ENCODE measurements around the gene IFI27L1. TPM values are rescaled to one million over a fixed set of nuclear protein-coding genes. Genes with fewer than 3 reads are reported as not detected.

The IFI27L1 gene
- total RNA-seq, 2 donors from 2014 or later = 4.2 to 5.0 TPM

DNA sequence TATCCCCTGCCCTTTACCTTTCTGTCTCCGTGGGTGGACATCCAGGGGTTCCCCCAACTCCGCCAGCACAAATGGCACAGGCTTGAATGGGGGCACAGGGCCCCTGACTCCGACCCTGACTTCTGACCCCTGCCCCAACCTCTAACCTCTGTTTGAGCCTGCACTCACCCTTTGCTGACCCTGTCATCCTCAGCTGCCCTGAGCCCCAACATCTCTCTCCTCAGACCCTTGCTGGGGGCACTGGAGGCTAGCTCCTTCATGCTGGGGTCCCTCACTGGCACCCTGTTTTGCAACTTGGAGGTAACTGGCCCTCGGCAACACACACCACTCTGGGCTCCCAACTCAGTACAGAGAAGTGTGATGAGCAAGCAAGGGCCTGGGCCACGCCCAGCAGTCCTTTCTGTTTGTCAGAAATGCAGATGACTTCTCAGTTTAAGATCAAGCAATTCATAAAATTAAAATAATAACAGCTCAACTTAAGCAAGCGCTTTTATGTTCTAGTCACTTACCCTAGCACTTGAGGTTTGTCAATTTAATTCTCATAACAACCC is 31.5 kb downstream of the IFI27L1 start:
- no peaks in the 10 kb centered on the region for H3K36me3 ChIP-seq
- no peak for ATAC-seq (ENCODE audit: insufficient number of reproducible peaks, low FRiP score, low read depth)
- DNase-seq (ENCODE audit: low spot score) = no peak
- H3K9me3 ChIP-seq = no peaks in the 10 kb centered on the region
- H3K27me3 ChIP-seq (replicated peaks; ENCODE audit: insufficient read depth) = no peaks in the 10 kb centered on the region
- no peak overlapping the region for H3K27ac ChIP-seq
- H3K4me1 ChIP-seq (ENCODE audit: control insufficient read depth in 1 of 2, low read depth in 2 of 2) = peaks cover 0 to 7% of the 10 kb centered on the region in 2 donors
- H3K4me3 ChIP-seq = no peak overlapping the region
- TF ChIP-seq, protein P1, sequence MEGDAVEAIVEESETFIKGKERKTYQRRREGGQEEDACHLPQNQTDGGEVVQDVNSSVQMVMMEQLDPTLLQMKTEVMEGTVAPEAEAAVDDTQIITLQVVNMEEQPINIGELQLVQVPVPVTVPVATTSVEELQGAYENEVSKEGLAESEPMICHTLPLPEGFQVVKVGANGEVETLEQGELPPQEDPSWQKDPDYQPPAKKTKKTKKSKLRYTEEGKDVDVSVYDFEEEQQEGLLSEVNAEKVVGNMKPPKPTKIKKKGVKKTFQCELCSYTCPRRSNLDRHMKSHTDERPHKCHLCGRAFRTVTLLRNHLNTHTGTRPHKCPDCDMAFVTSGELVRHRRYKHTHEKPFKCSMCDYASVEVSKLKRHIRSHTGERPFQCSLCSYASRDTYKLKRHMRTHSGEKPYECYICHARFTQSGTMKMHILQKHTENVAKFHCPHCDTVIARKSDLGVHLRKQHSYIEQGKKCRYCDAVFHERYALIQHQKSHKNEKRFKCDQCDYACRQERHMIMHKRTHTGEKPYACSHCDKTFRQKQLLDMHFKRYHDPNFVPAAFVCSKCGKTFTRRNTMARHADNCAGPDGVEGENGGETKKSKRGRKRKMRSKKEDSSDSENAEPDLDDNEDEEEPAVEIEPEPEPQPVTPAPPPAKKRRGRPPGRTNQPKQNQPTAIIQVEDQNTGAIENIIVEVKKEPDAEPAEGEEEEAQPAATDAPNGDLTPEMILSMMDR (IDR thresholded peaks at IDR 0.05) = no peak

DNA sequence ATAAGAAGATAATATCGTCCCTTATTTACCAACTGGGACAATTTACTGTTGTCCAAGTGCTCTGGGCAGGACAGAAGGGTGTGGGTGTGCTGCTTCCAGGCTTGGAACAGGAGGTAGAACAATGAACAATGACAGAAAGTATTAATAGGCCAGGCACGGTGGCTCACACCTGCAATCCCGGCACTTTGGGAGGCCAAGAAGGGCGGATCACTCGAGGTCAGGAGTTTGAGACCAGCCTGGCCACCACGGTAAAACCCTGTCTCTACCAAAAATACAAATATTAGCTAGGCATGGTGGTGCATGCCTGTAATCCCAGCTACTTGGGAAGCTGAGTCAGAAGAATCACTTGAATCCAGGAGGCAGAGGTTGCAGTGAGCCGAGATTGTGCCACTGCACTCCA is 32.0 kb downstream of the IFI27L1 start:
- peaks cover 0 to 7% of the 10 kb centered on the region in 2 donors for H3K4me1 ChIP-seq (ENCODE audit: control insufficient read depth in 1 of 2, low read depth in 2 of 2)
- ATAC-seq (ENCODE audit: insufficient number of reproducible peaks, low FRiP score, low read depth) (no peak), DNase-seq (ENCODE audit: low spot score) (no peak)
- H3K4me3 ChIP-seq = no peak overlapping the region
- TF ChIP-seq, protein P1 (IDR thresholded peaks at IDR 0.05) = no peak
- no peaks in the 10 kb centered on the region for H3K27me3 ChIP-seq (replicated peaks; ENCODE audit: insufficient read depth)
- no peaks in the 10 kb centered on the region for H3K36me3 ChIP-seq
- no peak overlapping the region for H3K27ac ChIP-seq
- H3K9me3 ChIP-seq = no peaks in the 10 kb centered on the region

DNA sequence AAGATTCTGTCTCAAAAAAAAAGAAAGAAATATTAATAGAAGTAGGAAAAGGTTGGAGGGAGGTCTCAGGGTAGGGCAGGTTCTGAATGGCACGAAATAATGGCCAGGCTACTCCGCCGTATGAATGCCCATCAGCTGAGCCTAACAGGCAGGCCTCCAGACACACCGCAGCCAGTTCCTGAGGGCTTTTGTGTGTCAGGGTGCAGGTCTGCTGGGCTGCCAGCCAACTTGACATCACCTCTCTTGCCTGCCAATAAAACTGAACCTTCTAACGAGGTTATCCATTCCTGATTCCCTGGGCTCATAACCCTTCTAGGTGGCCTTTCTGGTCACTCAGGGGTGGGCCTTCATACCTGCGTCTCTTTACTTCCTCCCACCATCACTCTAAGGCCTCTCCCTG is 32.4 kb downstream of the IFI27L1 start:
- DNase-seq (ENCODE audit: low spot score) (no peak), ATAC-seq (ENCODE audit: insufficient number of reproducible peaks, low FRiP score, low read depth) (no peak)
- H3K27ac ChIP-seq = no peak overlapping the region
- TF ChIP-seq, protein P1 (IDR thresholded peaks at IDR 0.05) = no peak
- peaks cover 0 to 7% of the 10 kb centered on the region in 2 donors for H3K4me1 ChIP-seq (ENCODE audit: control insufficient read depth in 1 of 2, low read depth in 2 of 2)
- H3K9me3 ChIP-seq = no peaks in the 10 kb centered on the region
- no peaks in the 10 kb centered on the region for H3K36me3 ChIP-seq
- no peak overlapping the region for H3K4me3 ChIP-seq
- H3K27me3 ChIP-seq (replicated peaks; ENCODE audit: insufficient read depth) = no peaks in the 10 kb centered on the region

DNA sequence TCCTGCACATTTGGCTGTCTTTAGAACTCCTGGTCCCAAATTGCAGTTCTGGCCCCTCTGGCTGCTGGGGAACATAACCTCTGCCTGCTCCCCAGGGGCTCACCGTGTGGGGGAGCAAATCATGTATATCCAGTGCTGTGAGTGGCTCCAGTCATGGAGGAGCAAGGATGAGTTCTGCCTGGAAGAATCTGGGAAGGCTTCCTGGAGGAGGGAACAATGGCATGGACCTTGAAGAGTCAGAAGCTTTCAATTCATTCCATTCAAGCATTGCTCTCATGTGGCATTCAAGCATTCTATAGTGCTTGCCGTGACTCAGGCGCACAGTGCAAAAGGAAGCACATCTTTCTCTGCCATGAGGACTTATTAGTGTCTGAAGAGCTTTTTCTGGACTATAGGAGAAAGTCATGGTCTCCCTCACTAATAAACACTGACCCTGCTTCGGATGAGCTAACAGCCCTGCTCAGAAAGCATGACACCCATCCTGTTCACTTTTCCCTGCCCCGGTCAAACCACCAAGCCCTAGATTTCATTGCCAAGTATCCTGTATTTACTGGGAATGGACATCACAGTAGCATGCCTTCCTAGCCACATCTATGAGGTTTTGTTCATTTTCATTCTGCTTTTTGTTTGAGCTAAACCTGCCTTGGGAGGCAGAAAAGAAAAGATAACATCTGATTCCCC is 32.9 kb downstream of the IFI27L1 start:
- H3K27me3 ChIP-seq (replicated peaks; ENCODE audit: insufficient read depth) = no peaks in the 10 kb centered on the region
- no peaks in the 10 kb centered on the region for H3K36me3 ChIP-seq
- H3K27ac ChIP-seq = no peak overlapping the region
- ATAC-seq (ENCODE audit: insufficient number of reproducible peaks, low FRiP score, low read depth) (no peak), DNase-seq (ENCODE audit: low spot score) (no peak)
- H3K4me3 ChIP-seq = no peak overlapping the region
- H3K9me3 ChIP-seq = no peaks in the 10 kb centered on the region
- TF ChIP-seq, protein P1 (IDR thresholded peaks at IDR 0.05) = no peak
- H3K4me1 ChIP-seq (ENCODE audit: control insufficient read depth in 1 of 2, low read depth in 2 of 2) = peaks cover 0 to 7% of the 10 kb centered on the region in 2 donors

DNA sequence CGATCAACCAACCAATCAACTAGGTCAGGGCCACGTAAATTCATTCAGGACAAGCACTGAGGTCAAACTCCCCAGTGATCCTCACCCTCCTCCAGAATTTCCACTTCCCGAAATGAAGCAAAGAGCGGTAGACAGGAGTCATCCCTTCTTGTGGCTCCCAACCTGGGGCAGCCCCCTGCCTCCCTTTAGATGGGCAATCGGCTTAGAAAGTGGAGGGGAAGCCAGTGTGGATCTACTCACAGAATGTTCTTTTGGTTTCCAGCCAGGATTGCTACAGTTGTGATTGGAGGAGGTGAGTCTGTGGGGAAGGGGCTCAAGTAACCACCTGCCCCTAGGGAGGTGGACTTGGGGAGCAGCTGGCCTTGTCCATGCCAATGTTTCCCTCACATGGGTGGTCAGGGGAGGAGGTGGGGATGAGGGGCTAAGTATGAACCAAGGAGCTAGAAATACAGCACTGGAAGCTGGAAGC is 33.5 kb downstream of the IFI27L1 start:
- H3K36me3 ChIP-seq = no peaks in the 10 kb centered on the region
- H3K27me3 ChIP-seq (replicated peaks; ENCODE audit: insufficient read depth) = no peaks in the 10 kb centered on the region
- H3K4me1 ChIP-seq (ENCODE audit: control insufficient read depth in 1 of 2, low read depth in 2 of 2) = peaks cover 0 to 4% of the 10 kb centered on the region in 2 donors
- DNase-seq (ENCODE audit: low spot score) = no peak
- ATAC-seq (ENCODE audit: insufficient number of reproducible peaks, low FRiP score, low read depth) = no peak
- no peak overlapping the region for H3K4me3 ChIP-seq
- no peak overlapping the region for H3K27ac ChIP-seq
- TF ChIP-seq, protein P1 (IDR thresholded peaks at IDR 0.05) = no peak
- no peaks in the 10 kb centered on the region for H3K9me3 ChIP-seq

All from thoracic aorta (tissue), 2 donors.